MM.1S (cell line): ENCODE measurements around the gene SIRPB2.
A peak's percentile ranks its signal among the peaks of the same experiment; 100 is the strongest.

Experiments used
- DNase-seq: peaks from one replicate; pipeline ENCODE4 v3.0.0-alpha.2; 2015
- H2AFZ ChIP-seq: fragments of 300-600 bp; sonication (generic); 2 replicates; pipeline ENCODE4 v1.6.0; 2016; ENCODE audit warnings: antibody characterized with exemption, low read length
- H3F3A ChIP-seq: fragments of 300-600 bp; sonication (generic); 2 replicates; pipeline ENCODE4 v1.6.1; 2016; ENCODE audit warnings: mild to moderate bottlenecking, antibody characterized with exemption, low read length, moderate library complexity, mixed read lengths; ENCODE audit not compliant: insufficient read depth
- H3K27ac ChIP-seq: fragments of 300-600 bp; sonication (generic); 2 replicates; pipeline ENCODE4 v1.5.1; 2016; ENCODE audit warnings: mild to moderate bottlenecking, low read length
- H3K27me3 ChIP-seq: fragments of 300-600 bp; sonication (generic); replicated peaks from 2 replicates; pipeline ENCODE4 v1.6.0; 2016; ENCODE audit warnings: low read length; ENCODE audit not compliant: insufficient read depth
- H3K36me3 ChIP-seq: fragments of 300-600 bp; sonication (generic); replicated peaks from 2 replicates; pipeline ENCODE4 v1.6.1; 2016; ENCODE audit warnings: mild to moderate bottlenecking, low read length, mixed read lengths; ENCODE audit not compliant: insufficient read depth
- H3K4me1 ChIP-seq: fragments of 300-600 bp; sonication (generic); 2 replicates; pipeline ENCODE4 v1.6.1; 2016; ENCODE audit warnings: low read length, mixed read lengths
- H3K4me2 ChIP-seq: fragments of 300-600 bp; sonication (generic); 2 replicates; pipeline ENCODE4 v1.6.0; 2016; ENCODE audit warnings: low read depth, low read length
- H3K4me3 ChIP-seq: fragments of 300-600 bp; sonication (generic); 2 replicates; pipeline ENCODE4 v1.5.1; 2016; ENCODE audit warnings: low read length, mixed read lengths
- H3K79me2 ChIP-seq: fragments of 300-600 bp; sonication (generic); 2 replicates; pipeline ENCODE4 v1.6.1; 2016; ENCODE audit warnings: mixed run types, low read length, mixed read lengths
- H3K9ac ChIP-seq: fragments of 300-600 bp; sonication (generic); 2 replicates; pipeline ENCODE4 v1.6.1; 2016; ENCODE audit warnings: low read length, mixed read lengths
- H3K9me2 ChIP-seq: fragments of 300-600 bp; sonication (generic); replicated peaks from 2 replicates; pipeline ENCODE4 v1.6.1; 2016; ENCODE audit warnings: mild to moderate bottlenecking, low read length, mixed read lengths; ENCODE audit not compliant: insufficient read depth
- H3K9me3 ChIP-seq: fragments of 300-600 bp; sonication (generic); replicated peaks from 2 replicates; pipeline ENCODE4 v1.6.1; 2016; ENCODE audit warnings: mild to moderate bottlenecking, low read length, mixed read lengths; ENCODE audit not compliant: insufficient read depth
- H4K20me1 ChIP-seq: fragments of 300-600 bp; sonication (generic); 2 replicates; pipeline ENCODE4 v1.6.1; 2016; ENCODE audit warnings: mild to moderate bottlenecking, low read length, moderate library complexity, mixed read lengths; ENCODE audit not compliant: insufficient read depth
- EZH2 ChIP-seq: fragments of 300-600 bp; sonication (generic); optimal IDR thresholded peaks from 2 replicates; pipeline ENCODE3; 2017; ENCODE audit warnings: low read depth, mild to moderate bottlenecking, antibody characterized with exemption, low read length, mixed read lengths
- EZH2phosphoT487 ChIP-seq: fragments of 300-600 bp; sonication (generic); IDR thresholded peaks from 2 replicates; pipeline ENCODE4 v1.6.1; 2018; ENCODE audit warnings: antibody characterized with exemption, low read length
- TF ChIP-seq, protein P1 (sequence below): fragments of 300-600 bp; sonication (generic); IDR thresholded peaks from 2 replicates; pipeline ENCODE4 v1.5.1; 2016; ENCODE audit warnings: antibody characterized with exemption, low read length, mixed read lengths

SIRPB2 gene

DNA sequence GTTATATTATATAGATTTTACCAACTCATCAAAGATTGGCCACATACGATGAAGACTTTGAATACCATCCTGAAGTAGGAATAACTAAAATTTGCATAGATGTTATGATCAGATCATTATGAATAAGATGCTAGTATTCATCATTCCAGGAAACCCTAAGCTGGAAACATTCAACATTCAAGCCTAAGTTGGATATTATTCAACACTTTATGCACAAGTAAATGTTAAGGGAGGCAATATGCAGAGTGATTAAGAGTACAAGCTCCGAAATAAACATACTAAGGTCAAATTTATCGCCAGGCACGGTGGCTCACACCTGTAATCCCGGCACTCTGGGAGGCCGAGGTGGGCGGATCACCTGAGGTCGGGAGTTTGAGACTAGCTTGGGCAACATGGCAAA, 55.0 kb downstream of the SIRPB2 start:
- Histone ChIP-seq H2AFZ (no peak overlapping the region), H3K4me3 (no peak overlapping the region), H3K79me2 (no peaks in the 10 kb centered on the region), H3K4me2 (no peak overlapping the region), H3K9me2 (no peaks in the 10 kb centered on the region), H4K20me1 (peaks cover 8% of the 10 kb centered on the region; the same call in 1 of the 2 replicates), H3F3A (peaks cover 4% of the 10 kb centered on the region), H3K9me3 (no peaks in the 10 kb centered on the region), H3K27ac (no peak overlapping the region), H3K27me3 (peaks cover 23% of the 10 kb centered on the region; the same call in 1 of the 2 replicates), H3K36me3 (no peaks in the 10 kb centered on the region), H3K9ac (no peak overlapping the region), H3K4me1 (peaks cover 11% of the 10 kb centered on the region)
- no peak for DNase-seq
- TF ChIP-seq, protein P1, sequence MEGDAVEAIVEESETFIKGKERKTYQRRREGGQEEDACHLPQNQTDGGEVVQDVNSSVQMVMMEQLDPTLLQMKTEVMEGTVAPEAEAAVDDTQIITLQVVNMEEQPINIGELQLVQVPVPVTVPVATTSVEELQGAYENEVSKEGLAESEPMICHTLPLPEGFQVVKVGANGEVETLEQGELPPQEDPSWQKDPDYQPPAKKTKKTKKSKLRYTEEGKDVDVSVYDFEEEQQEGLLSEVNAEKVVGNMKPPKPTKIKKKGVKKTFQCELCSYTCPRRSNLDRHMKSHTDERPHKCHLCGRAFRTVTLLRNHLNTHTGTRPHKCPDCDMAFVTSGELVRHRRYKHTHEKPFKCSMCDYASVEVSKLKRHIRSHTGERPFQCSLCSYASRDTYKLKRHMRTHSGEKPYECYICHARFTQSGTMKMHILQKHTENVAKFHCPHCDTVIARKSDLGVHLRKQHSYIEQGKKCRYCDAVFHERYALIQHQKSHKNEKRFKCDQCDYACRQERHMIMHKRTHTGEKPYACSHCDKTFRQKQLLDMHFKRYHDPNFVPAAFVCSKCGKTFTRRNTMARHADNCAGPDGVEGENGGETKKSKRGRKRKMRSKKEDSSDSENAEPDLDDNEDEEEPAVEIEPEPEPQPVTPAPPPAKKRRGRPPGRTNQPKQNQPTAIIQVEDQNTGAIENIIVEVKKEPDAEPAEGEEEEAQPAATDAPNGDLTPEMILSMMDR: no peak
- TF ChIP-seq EZH2phosphoT487 (no peak), EZH2 (no peak)

DNA sequence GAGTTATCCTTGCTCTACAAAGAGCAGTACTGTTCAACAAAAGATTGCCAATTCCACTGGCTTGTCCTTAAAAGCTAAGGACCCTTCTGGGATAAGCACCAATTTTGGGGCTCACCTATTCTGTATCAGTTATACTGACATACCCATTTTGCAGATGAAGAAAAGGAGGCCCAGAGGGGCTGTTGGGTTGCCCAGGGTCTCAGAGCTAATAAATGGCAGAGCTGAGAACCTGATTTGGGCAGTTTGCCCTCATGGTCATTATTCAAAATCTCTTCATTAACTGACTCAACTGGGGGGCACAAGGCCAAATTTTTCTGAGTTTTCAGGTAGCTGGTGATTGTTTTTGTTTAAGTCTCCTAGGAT, 55.9 kb downstream of the SIRPB2 start:
- Histone ChIP-seq H3K4me3 (no peak overlapping the region), H3K9me3 (no peaks in the 10 kb centered on the region), H3K27me3 (peaks cover 25% of the 10 kb centered on the region; the same call in 1 of the 2 replicates), H3K79me2 (no peaks in the 10 kb centered on the region), H3K36me3 (no peaks in the 10 kb centered on the region), H3K27ac (no peak overlapping the region), H3K4me1 (peaks cover 11% of the 10 kb centered on the region), H3K9me2 (no peaks in the 10 kb centered on the region), H3K9ac (no peak overlapping the region), H4K20me1 (peaks cover 8% of the 10 kb centered on the region; the same call in 1 of the 2 replicates), H3F3A (peaks cover 4% of the 10 kb centered on the region), H2AFZ (no peak overlapping the region), H3K4me2 (no peak overlapping the region)
- TF ChIP-seq, protein P1: no peak
- no peak for TF ChIP-seq EZH2
- TF ChIP-seq EZH2phosphoT487: no peak
- no peak for DNase-seq

DNA sequence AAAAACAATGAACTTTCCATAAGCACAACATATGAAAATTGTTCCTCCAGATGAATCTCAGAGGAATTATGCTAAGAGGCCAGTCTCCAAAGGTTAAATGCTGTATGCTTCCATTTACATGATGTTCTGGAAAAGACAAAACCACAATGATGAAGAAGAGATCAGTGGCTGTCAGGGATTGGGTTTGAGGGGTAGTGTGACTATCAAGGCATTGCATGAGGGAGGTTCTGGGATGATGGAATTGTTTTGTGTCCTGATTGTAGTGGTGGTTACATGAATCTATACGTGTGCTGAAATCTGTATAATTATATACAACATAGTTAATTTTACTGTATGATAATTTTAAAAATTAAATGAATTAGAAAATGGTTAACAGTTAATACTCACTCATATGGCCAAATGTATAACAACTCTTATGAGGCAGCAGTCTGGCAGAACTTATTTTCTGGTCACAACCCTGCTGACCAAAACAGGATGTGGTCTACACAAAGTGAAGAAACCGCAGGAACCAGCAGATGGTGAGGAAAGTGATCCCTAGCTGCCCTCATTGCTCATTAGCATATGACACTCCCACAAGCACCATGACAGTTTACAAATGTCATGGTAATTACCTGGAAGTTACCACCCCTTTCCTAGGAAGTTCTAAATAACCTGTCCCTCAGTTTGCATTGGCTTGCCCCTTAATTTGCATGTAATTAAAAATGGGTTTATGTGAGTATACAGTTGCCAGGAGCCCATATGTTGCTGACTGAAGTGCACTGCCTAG, 56.5 kb downstream of the SIRPB2 start:
- no peak overlapping the region for H2AFZ ChIP-seq
- no peak overlapping the region for H3K9ac ChIP-seq
- TF ChIP-seq EZH2phosphoT487: no peak
- TF ChIP-seq EZH2: no peak
- TF ChIP-seq, protein P1: no peak
- H3K9me2 ChIP-seq: no peaks in the 10 kb centered on the region
- H3K4me3 ChIP-seq: no peak overlapping the region
- H3K27ac ChIP-seq: no peak overlapping the region
- H3K9me3 ChIP-seq: no peaks in the 10 kb centered on the region
- no peaks in the 10 kb centered on the region for H3K79me2 ChIP-seq
- H4K20me1 ChIP-seq: peaks cover 8% of the 10 kb centered on the region; the same call in 1 of the 2 replicates
- peak overlapping the region; percentile 48 for H3K4me2 ChIP-seq
- peaks cover 11% of the 10 kb centered on the region for H3K4me1 ChIP-seq
- peak; percentile 93 for DNase-seq
- H3F3A ChIP-seq: peaks cover 4% of the 10 kb centered on the region
- H3K36me3 ChIP-seq: no peaks in the 10 kb centered on the region
- H3K27me3 ChIP-seq: peaks cover 30% of the 10 kb centered on the region; the same call in 1 of the 2 replicates
